K562 (cell line): ENCODE data around the gene CEL.

Experiments used
- ASH1L ChIP-seq: fragments of 450-650 bp; IDR thresholded peaks from 2 replicates; pipeline ENCODE4 v1.6.1; 2018; ENCODE audit warnings: borderline replicate concordance, mild to moderate bottlenecking, low read depth; ENCODE audit not compliant: partially characterized antibody
- FOXJ3 ChIP-seq: sonication (generic); formaldehyde crosslinking; IDR thresholded peaks from 2 replicates; pipeline ENCODE4 v1.4.0; 2020; ENCODE audit warnings: mild to moderate bottlenecking, missing genetic modification reagents
- GABPA ChIP-seq: fragments of 200-800 bp; sonication (Bioruptor generic); conservative IDR thresholded peaks from 2 replicates; pipeline ENCODE4 v1.6.1; 2016; ENCODE audit warnings: low read depth, missing genetic modification characterization, missing compliant biosample characterization
- HCFC1 ChIP-seq: IDR thresholded peaks from 2 replicates; pipeline ENCODE4 v1.6.1; 2012; ENCODE audit warnings: low read depth, low read length, improper control_type of control experiment
- JUN ChIP-seq, 2 experiments: sonication (generic) in 1 of 2; formaldehyde crosslinking in 1 of 2; IDR thresholded peaks; 2 replicates each; pipeline versions ENCODE4 v1.6.1 to v1.8.0; 2012 to 2022; ENCODE audit warnings: borderline replicate concordance in 2 of 2, mild to moderate bottlenecking in 2 of 2, improper control_type of control experiment in 1 of 2, low read depth in 1 of 2, low read length in 1 of 2, missing genetic modification reagents in 1 of 2
- RBM14 ChIP-seq: fragments of 200-400 bp; formaldehyde crosslinking; IDR thresholded peaks from 2 replicates; pipeline ENCODE4 v1.6.1; 2018; ENCODE audit warnings: low read depth, mild to moderate bottlenecking, low read length, moderate library complexity, borderline replicate concordance; ENCODE audit not compliant: insufficient read depth
- ZBTB1 ChIP-seq: sonication (generic); formaldehyde crosslinking; IDR thresholded peaks from 2 replicates; pipeline ENCODE4 v1.8.1; 2023; ENCODE audit warnings: missing genetic modification reagents, low read depth, mild to moderate bottlenecking, borderline replicate concordance
- ZNF175 ChIP-seq: fragments of 200-800 bp; sonication (Bioruptor generic); IDR thresholded peaks from 2 replicates; pipeline ENCODE4 v1.6.1; 2016; ENCODE audit warnings: low read depth, mild to moderate bottlenecking, missing genetic modification characterization, missing compliant biosample characterization
- TF ChIP-seq, protein P1 (sequence below), 3 experiments: IDR thresholded peaks in 2 of 3; conservative IDR thresholded peaks in 1 of 3; 2 replicates each; pipeline ENCODE4 v1.5.1; 2011 to 2012; ENCODE audit warnings: low read length in 3 of 3, mild to moderate bottlenecking in 3 of 3, control low read depth in 2 of 3, improper control_type of control experiment in 1 of 3, inconsistent platforms in 1 of 3, low read depth in 1 of 3, mixed read lengths in 1 of 3, moderate library complexity in 1 of 3; ENCODE audit not compliant: insufficient read depth in 2 of 3
- TF ChIP-seq, protein P2 (sequence below): sonication (generic); formaldehyde crosslinking; IDR thresholded peaks from 2 replicates; pipeline ENCODE4 v1.8.0; 2022; ENCODE audit warnings: mild to moderate bottlenecking, missing genetic modification reagents
- TF ChIP-seq, protein P3 (sequence below): sonication (generic); formaldehyde crosslinking; IDR thresholded peaks from 2 replicates; pipeline ENCODE4 v1.9.0; 2022; ENCODE audit warnings: mild to moderate bottlenecking, missing genetic modification reagents
- TF ChIP-seq, protein P4 (sequence below), 2 experiments: fragments of 450-650 bp; formaldehyde crosslinking in 1 of 2; IDR thresholded peaks; 2 replicates each; pipeline versions ENCODE4 v1.4.0 to v1.6.1; 2014 to 2020; ENCODE audit warnings: mild to moderate bottlenecking in 2 of 2, borderline replicate concordance in 1 of 2, low read depth in 1 of 2

DNA sequence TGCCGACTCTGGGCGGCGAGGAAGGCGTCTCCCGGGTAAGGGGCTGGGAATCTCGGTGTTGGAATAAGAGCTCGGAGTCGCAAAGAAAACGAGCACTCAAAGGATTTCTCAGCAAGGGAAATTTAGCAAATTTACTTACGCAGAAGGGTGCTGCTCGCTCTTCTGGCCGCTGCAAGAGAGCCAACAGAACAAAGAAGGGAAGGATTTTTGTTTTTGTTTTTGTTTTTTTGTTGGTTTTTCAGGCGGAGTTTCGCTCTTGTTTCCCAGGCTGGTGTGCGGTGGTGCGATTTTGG lies 30.7 kb upstream of the CEL start:
- TF ChIP-seq JUN (IDR thresholded peaks at IDR 0.05; ENCODE audit: borderline replicate concordance, low read depth, low read length) (no peak), JUN (CRISPR knock-in tag; IDR thresholded peaks at IDR 0.05; ENCODE audit: borderline replicate concordance) (no peak), GABPA (tag) (no peak), ASH1L (no peak), FOXJ3 (no peak), ZBTB1 (CRISPR knock-in tag) (no peak), ZNF175 (CRISPR knock-in tag) (no peak), HCFC1 (no peak), RBM14 (no peak)
- TF ChIP-seq, protein P1, sequence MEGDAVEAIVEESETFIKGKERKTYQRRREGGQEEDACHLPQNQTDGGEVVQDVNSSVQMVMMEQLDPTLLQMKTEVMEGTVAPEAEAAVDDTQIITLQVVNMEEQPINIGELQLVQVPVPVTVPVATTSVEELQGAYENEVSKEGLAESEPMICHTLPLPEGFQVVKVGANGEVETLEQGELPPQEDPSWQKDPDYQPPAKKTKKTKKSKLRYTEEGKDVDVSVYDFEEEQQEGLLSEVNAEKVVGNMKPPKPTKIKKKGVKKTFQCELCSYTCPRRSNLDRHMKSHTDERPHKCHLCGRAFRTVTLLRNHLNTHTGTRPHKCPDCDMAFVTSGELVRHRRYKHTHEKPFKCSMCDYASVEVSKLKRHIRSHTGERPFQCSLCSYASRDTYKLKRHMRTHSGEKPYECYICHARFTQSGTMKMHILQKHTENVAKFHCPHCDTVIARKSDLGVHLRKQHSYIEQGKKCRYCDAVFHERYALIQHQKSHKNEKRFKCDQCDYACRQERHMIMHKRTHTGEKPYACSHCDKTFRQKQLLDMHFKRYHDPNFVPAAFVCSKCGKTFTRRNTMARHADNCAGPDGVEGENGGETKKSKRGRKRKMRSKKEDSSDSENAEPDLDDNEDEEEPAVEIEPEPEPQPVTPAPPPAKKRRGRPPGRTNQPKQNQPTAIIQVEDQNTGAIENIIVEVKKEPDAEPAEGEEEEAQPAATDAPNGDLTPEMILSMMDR (IDR thresholded peaks at IDR 0.05 in 2 of 3, conservative IDR thresholded peaks at IDR 0.05 in 1 of 3; ENCODE audit: insufficient read depth in 2 of 3, low read depth in 1 of 3, low read length in 3 of 3): no peak
- TF ChIP-seq, protein P2, sequence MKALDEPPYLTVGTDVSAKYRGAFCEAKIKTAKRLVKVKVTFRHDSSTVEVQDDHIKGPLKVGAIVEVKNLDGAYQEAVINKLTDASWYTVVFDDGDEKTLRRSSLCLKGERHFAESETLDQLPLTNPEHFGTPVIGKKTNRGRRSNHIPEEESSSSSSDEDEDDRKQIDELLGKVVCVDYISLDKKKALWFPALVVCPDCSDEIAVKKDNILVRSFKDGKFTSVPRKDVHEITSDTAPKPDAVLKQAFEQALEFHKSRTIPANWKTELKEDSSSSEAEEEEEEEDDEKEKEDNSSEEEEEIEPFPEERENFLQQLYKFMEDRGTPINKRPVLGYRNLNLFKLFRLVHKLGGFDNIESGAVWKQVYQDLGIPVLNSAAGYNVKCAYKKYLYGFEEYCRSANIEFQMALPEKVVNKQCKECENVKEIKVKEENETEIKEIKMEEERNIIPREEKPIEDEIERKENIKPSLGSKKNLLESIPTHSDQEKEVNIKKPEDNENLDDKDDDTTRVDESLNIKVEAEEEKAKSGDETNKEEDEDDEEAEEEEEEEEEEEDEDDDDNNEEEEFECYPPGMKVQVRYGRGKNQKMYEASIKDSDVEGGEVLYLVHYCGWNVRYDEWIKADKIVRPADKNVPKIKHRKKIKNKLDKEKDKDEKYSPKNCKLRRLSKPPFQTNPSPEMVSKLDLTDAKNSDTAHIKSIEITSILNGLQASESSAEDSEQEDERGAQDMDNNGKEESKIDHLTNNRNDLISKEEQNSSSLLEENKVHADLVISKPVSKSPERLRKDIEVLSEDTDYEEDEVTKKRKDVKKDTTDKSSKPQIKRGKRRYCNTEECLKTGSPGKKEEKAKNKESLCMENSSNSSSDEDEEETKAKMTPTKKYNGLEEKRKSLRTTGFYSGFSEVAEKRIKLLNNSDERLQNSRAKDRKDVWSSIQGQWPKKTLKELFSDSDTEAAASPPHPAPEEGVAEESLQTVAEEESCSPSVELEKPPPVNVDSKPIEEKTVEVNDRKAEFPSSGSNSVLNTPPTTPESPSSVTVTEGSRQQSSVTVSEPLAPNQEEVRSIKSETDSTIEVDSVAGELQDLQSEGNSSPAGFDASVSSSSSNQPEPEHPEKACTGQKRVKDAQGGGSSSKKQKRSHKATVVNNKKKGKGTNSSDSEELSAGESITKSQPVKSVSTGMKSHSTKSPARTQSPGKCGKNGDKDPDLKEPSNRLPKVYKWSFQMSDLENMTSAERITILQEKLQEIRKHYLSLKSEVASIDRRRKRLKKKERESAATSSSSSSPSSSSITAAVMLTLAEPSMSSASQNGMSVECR (CRISPR knock-in tag): no peak
- TF ChIP-seq, protein P3, sequence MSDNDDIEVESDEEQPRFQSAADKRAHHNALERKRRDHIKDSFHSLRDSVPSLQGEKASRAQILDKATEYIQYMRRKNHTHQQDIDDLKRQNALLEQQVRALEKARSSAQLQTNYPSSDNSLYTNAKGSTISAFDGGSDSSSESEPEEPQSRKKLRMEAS: no peak
- TF ChIP-seq, protein P4, sequence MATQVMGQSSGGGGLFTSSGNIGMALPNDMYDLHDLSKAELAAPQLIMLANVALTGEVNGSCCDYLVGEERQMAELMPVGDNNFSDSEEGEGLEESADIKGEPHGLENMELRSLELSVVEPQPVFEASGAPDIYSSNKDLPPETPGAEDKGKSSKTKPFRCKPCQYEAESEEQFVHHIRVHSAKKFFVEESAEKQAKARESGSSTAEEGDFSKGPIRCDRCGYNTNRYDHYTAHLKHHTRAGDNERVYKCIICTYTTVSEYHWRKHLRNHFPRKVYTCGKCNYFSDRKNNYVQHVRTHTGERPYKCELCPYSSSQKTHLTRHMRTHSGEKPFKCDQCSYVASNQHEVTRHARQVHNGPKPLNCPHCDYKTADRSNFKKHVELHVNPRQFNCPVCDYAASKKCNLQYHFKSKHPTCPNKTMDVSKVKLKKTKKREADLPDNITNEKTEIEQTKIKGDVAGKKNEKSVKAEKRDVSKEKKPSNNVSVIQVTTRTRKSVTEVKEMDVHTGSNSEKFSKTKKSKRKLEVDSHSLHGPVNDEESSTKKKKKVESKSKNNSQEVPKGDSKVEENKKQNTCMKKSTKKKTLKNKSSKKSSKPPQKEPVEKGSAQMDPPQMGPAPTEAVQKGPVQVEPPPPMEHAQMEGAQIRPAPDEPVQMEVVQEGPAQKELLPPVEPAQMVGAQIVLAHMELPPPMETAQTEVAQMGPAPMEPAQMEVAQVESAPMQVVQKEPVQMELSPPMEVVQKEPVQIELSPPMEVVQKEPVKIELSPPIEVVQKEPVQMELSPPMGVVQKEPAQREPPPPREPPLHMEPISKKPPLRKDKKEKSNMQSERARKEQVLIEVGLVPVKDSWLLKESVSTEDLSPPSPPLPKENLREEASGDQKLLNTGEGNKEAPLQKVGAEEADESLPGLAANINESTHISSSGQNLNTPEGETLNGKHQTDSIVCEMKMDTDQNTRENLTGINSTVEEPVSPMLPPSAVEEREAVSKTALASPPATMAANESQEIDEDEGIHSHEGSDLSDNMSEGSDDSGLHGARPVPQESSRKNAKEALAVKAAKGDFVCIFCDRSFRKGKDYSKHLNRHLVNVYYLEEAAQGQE (IDR thresholded peaks at IDR 0.05; ENCODE audit: borderline replicate concordance): no peak
- TF ChIP-seq, protein P4 (CRISPR knock-in tag; IDR thresholded peaks at IDR 0.05; ENCODE audit: low read depth): no peak
